ENCODE measurements around the gene CLINT1. TPM values are rescaled to one million over a fixed set of nuclear protein-coding genes. Genes with fewer than 3 reads are reported as not detected.

CLINT1 gene
- total and polyA plus RNA-seq, 3 experiments from 2014 or later: 72.3 to 91.1 (median 73.1) TPM

DNA sequence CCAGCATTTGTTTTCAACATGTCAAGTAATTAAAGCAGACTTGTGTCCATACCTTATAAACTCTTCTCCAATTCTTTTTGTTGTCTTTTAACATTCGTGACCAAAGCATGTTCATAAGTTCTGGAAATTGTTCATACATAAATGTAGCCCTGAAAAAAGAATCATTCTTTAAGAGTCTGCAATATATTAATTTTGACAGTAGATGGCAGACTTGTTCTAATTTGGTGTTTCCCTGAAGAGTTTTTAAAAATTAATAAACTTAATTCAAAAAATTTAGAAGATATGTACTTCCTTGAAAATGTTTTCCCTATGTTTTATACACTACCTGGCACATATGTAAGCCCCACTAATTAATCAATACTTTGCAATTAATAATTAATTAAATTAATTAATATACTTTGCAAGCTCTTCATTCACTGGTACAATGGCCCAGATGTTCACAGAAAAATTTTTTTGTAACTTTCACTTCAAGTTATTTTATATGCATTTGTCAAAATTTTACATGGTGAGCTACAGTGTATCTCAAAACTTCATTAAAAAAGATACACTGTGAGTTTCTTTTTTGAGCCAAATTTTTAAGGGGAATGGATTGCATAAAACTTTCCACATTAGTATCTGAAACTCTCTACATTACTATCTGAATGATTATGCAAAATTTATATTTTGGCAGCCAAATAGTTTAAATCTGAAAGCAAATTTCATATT is 42.1 kb downstream of the CLINT1 start:
- H3K27me3 Mint-ChIP-seq: no peaks in the 10 kb centered on the region
- POLR2A ChIA-PET: no interaction called here
- Histone ChIP-seq H3K9me3 (ENCODE audit: low read length) (no peaks in the 10 kb centered on the region), H3K36me3 (ENCODE audit: insufficient read depth, low read length) (peaks cover 14% of the 10 kb centered on the region), H3K4me1 (ENCODE audit: insufficient read depth, low read length) (no peaks in the 10 kb centered on the region), H3K27me3 (ENCODE audit: insufficient read depth, low read length, poor library complexity, severe bottlenecking) (no peaks in the 10 kb centered on the region), H3K27ac (ENCODE audit: low read depth, low read length) (no peak overlapping the region), H3K4me3 (ENCODE audit: low read length) (no peak overlapping the region)
- no peak overlapping the region for H3K4me3 Mint-ChIP-seq
- no peak overlapping the region for H3K27ac Mint-ChIP-seq
- CTCF ChIA-PET: interaction anchor here (0.7 to 2.3 kb wide), 6 partner anchors 38 to 178 kb away, joined by 3 to 19 read pairs (median 4); no protein-coding TSS in a partner anchor
- H3K4me1 Mint-ChIP-seq: peaks cover 22 to 32% (median 28%) of the 10 kb centered on the region in 3 donors
- H3K36me3 Mint-ChIP-seq: peaks cover 5 to 45% (median 16%) of the 10 kb centered on the region in 3 donors
- DNase-seq: peak in 1 of 5 donors; percentile 22
- H3K9me3 Mint-ChIP-seq: no peaks in the 10 kb centered on the region

DNA sequence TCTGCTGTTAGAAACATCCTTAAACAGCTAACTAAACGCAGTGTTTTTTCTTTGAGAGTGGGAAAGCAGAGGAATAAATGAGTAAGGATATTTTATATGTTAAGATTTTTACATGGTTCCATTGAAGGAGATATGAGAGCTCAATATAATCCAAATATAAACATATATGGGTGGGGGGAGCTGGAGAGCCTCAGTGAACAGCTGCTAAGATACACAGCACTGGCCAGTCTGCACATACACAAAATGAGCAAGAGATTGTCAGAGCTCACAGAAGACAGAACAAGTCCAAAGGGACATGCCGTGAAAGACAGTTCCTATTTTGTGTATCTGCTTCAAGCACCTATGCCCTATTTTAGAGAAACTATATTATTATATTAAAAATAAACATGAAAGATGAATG is 46.9 kb downstream of the CLINT1 start:
- H3K4me1 Mint-ChIP-seq: peaks cover 0 to 4% (median 4%) of the 10 kb centered on the region in 3 donors
- no peaks in the 10 kb centered on the region for H3K27me3 Mint-ChIP-seq
- no peaks in the 10 kb centered on the region for H3K4me1 ChIP-seq (ENCODE audit: insufficient read depth, low read length)
- DNase-seq: no peak
- peaks cover 23% of the 10 kb centered on the region for H3K36me3 ChIP-seq (ENCODE audit: insufficient read depth, low read length)
- no peaks in the 10 kb centered on the region for H3K27me3 ChIP-seq (ENCODE audit: insufficient read depth, low read length, poor library complexity, severe bottlenecking)
- no peak overlapping the region for H3K27ac ChIP-seq (ENCODE audit: low read depth, low read length)
- ChIA-PET POLR2A (no interaction called here), CTCF (interaction anchor here (1.0 to 2.9 kb wide), 3 partner anchors 17 to 138 kb away, joined by 3 to 13 read pairs (median 5); no protein-coding TSS in a partner anchor)
- H3K36me3 Mint-ChIP-seq: peaks cover 5 to 82% (median 26%) of the 10 kb centered on the region in 3 donors
- H3K9me3 ChIP-seq (ENCODE audit: low read length): no peaks in the 10 kb centered on the region
- no peak overlapping the region for H3K4me3 ChIP-seq (ENCODE audit: low read length)
- no peak overlapping the region for H3K4me3 Mint-ChIP-seq
- no peak overlapping the region for H3K27ac Mint-ChIP-seq
- no peaks in the 10 kb centered on the region for H3K9me3 Mint-ChIP-seq

DNA sequence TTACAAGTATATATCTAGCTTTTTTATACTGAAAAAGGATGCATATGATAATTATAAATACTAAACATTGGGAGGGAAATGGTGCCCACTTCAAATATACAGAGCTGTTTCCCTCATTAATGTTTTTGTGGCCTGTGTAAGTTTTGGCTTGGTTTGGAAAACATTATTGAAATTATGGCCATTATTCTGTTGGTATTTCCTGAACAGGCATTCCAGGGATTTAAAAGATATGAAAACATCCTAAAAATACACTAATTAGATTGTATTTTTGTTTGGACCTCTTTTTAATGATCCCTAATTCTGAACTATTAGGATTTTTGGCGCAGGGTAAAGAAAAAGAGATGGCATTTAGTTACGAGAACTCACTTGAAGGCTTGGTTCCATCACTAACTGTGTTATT is 50.9 kb downstream of the CLINT1 start:
- Mint-ChIP-seq H3K4me3 (no peak overlapping the region), H3K4me1 (peaks cover 0 to 3% (median 0%) of the 10 kb centered on the region in 3 donors), H3K27me3 (no peaks in the 10 kb centered on the region), H3K9me3 (no peaks in the 10 kb centered on the region), H3K27ac (no peak overlapping the region), H3K36me3 (peaks cover 12 to 87% (median 36%) of the 10 kb centered on the region in 3 donors)
- H3K36me3 ChIP-seq (ENCODE audit: insufficient read depth, low read length): peaks cover 19% of the 10 kb centered on the region
- no peaks in the 10 kb centered on the region for H3K4me1 ChIP-seq (ENCODE audit: insufficient read depth, low read length)
- ChIA-PET POLR2A (no interaction called here), CTCF (no interaction called here)
- DNase-seq: no peak
- no peak overlapping the region for H3K27ac ChIP-seq (ENCODE audit: low read depth, low read length)
- no peaks in the 10 kb centered on the region for H3K9me3 ChIP-seq (ENCODE audit: low read length)
- H3K4me3 ChIP-seq (ENCODE audit: low read length): no peak overlapping the region
- H3K27me3 ChIP-seq (ENCODE audit: insufficient read depth, low read length, poor library complexity, severe bottlenecking): no peaks in the 10 kb centered on the region

DNA sequence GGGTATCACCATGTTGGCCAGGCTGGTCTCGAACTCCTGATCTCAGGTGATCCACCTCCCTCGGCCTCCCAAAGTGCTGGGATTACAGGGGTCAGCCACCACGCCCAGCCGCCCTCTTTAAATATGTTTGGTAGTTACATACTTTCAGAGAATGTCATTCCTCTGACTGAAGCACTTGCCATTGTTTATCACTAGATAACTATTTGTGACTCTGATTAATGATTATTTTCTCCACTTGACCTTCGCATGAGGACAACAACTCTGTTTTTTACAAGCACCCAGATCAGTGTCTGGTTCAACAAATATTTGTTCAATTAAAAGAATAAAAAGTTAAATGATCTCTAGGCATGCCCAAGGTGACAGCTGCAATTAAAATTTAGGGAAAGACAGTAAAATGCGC is 56.2 kb downstream of the CLINT1 start:
- ChIA-PET CTCF (no interaction called here), POLR2A (no interaction called here)
- Mint-ChIP-seq H3K27me3 (no peaks in the 10 kb centered on the region), H3K4me3 (no peak overlapping the region), H3K9me3 (no peaks in the 10 kb centered on the region), H3K36me3 (peaks cover 7 to 62% (median 21%) of the 10 kb centered on the region in 3 donors), H3K4me1 (peaks cover 0 to 3% (median 1%) of the 10 kb centered on the region in 3 donors), H3K27ac (no peak overlapping the region)
- Histone ChIP-seq H3K4me3 (ENCODE audit: low read length) (no peak overlapping the region), H3K27ac (ENCODE audit: low read depth, low read length) (no peak overlapping the region), H3K9me3 (ENCODE audit: low read length) (no peaks in the 10 kb centered on the region), H3K27me3 (ENCODE audit: insufficient read depth, low read length, poor library complexity, severe bottlenecking) (no peaks in the 10 kb centered on the region), H3K4me1 (ENCODE audit: insufficient read depth, low read length) (no peaks in the 10 kb centered on the region), H3K36me3 (ENCODE audit: insufficient read depth, low read length) (peaks cover 10% of the 10 kb centered on the region)
- no peak for DNase-seq

DNA sequence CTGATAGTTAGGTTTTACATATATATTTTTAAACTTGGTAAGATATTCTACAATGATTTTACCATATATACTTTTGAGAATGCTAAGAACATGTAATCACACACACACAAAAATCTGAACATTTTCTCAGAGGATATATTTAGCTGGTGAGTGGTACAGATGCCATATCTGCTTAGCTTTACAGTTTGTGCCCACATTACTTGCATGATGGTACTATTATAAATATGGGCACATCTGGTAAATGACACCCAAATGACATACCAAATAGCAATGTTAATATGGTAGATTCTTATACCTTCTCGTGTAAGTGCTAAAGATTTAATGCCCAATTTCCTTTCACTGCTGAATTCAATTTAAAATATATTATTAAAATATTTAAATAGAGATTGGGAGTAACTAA is 58.8 kb downstream of the CLINT1 start:
- POLR2A ChIA-PET: no interaction called here
- CTCF ChIA-PET: no interaction called here
- no peak overlapping the region for H3K4me3 Mint-ChIP-seq

DNA sequence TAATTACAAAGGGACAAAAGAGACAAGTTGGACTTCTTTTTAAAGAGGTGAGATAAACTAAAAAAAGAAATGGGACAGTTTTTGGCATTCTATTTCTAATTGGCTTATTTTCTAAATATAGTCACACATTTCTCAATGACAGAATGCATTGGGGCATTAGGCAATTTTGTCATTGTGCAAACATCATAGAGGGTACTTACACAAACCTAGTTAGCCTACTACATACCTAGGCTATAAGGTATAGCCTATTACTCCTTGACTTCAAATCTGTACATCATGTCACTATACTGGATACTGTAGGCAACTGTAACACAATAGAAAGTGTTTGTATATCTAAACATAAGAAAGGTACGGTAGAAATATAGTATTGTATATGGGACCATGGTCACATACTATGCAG is 59.4 kb downstream of the CLINT1 start:
- POLR2A ChIA-PET: no interaction called here

More for the DNA sequence above, 58.8 kb downstream of the CLINT1 start:
- Mint-ChIP-seq H3K27ac (no peak overlapping the region), H3K36me3 (peaks cover 2 to 56% (median 12%) of the 10 kb centered on the region in 3 donors), H3K27me3 (no peaks in the 10 kb centered on the region), H3K9me3 (no peaks in the 10 kb centered on the region), H3K4me1 (peaks cover 0 to 3% (median 1%) of the 10 kb centered on the region in 3 donors)
- Histone ChIP-seq H3K4me3 (ENCODE audit: low read length) (no peak overlapping the region), H3K27me3 (ENCODE audit: insufficient read depth, low read length, poor library complexity, severe bottlenecking) (no peaks in the 10 kb centered on the region), H3K9me3 (ENCODE audit: low read length) (no peaks in the 10 kb centered on the region), H3K27ac (ENCODE audit: low read depth, low read length) (no peak overlapping the region), H3K4me1 (ENCODE audit: insufficient read depth, low read length) (no peaks in the 10 kb centered on the region), H3K36me3 (ENCODE audit: insufficient read depth, low read length) (peaks cover 2% of the 10 kb centered on the region)
- no peak for DNase-seq

DNA sequence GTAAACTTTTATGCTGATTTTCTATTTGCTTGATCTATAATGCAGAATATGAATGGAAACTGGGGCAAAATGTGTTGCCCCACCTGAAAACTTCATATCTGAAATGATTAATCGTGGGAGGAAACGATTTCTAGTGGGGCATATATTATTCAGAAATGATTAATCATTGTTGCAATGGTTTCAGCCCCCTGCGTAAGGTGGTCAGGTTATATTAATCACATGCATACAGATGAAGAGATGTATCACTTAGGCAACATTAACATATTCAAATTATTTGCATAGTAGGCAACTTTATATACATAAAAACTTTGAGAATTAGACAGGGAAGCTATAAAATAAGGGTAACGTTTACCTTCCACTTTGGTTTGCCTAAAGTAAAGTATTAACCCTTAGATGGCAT is 65.6 kb downstream of the CLINT1 start:
- Histone ChIP-seq H3K9me3 (ENCODE audit: low read length) (no peaks in the 10 kb centered on the region), H3K27me3 (ENCODE audit: insufficient read depth, low read length, poor library complexity, severe bottlenecking) (no peaks in the 10 kb centered on the region), H3K27ac (ENCODE audit: low read depth, low read length) (no peak overlapping the region), H3K4me1 (ENCODE audit: insufficient read depth, low read length) (no peaks in the 10 kb centered on the region), H3K36me3 (ENCODE audit: insufficient read depth, low read length) (peaks cover 3% of the 10 kb centered on the region), H3K4me3 (ENCODE audit: low read length) (no peak overlapping the region)
- no peak for DNase-seq
- Mint-ChIP-seq H3K27ac (peak overlapping the region in 3 of 8 donors; percentile 13 to 41 (median 21)), H3K4me1 (peaks cover 0 to 13% (median 0%) of the 10 kb centered on the region in 3 donors), H3K9me3 (no peaks in the 10 kb centered on the region), H3K27me3 (no peaks in the 10 kb centered on the region), H3K36me3 (peaks cover 0 to 75% (median 13%) of the 10 kb centered on the region in 3 donors), H3K4me3 (no peak overlapping the region)
- ChIA-PET CTCF (interaction anchor here (1.1 kb wide), 1 partner anchor 50 kb away, joined by 3 read pairs; the partner anchor contains the start of gene LSM11), POLR2A (no interaction called here)

More for the DNA sequence above, 59.4 kb downstream of the CLINT1 start:
- Histone ChIP-seq H3K4me3 (ENCODE audit: low read length) (no peak overlapping the region), H3K9me3 (ENCODE audit: low read length) (no peaks in the 10 kb centered on the region), H3K27ac (ENCODE audit: low read depth, low read length) (no peak overlapping the region), H3K27me3 (ENCODE audit: insufficient read depth, low read length, poor library complexity, severe bottlenecking) (no peaks in the 10 kb centered on the region), H3K36me3 (ENCODE audit: insufficient read depth, low read length) (no peaks in the 10 kb centered on the region), H3K4me1 (ENCODE audit: insufficient read depth, low read length) (no peaks in the 10 kb centered on the region)
- CTCF ChIA-PET: no interaction called here
- Mint-ChIP-seq H3K9me3 (no peaks in the 10 kb centered on the region), H3K27me3 (no peaks in the 10 kb centered on the region), H3K27ac (no peak overlapping the region), H3K4me3 (no peak overlapping the region), H3K4me1 (peaks cover 0 to 3% (median 1%) of the 10 kb centered on the region in 3 donors), H3K36me3 (peaks cover 0 to 58% (median 12%) of the 10 kb centered on the region in 3 donors)
- no peak for DNase-seq

DNA sequence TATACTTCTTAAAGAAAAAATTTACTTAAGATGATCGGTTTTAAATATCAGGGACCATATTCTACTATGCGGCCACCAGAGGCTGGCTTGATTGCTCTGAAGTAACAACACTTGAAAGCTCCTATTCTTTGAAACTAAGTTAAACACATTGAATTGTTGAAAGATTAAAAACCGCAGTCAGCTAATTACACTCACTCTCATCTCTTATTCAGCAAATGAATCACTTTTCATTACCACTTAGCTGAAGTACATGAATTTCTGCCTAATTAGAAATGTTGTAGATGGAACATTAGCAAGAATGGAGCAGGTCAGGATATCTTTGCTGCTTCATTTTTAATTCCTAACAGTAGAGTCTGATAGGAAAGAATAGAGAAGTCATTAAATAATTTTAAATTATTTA is 73.1 kb downstream of the CLINT1 start:
- Mint-ChIP-seq H3K4me1 (peaks cover 0 to 5% (median 0%) of the 10 kb centered on the region in 3 donors), H3K4me3 (no peak overlapping the region), H3K27ac (peak overlapping the region in 1 of 8 donors; percentile 46), H3K36me3 (peaks cover 3 to 57% (median 14%) of the 10 kb centered on the region in 3 donors), H3K9me3 (no peaks in the 10 kb centered on the region), H3K27me3 (no peaks in the 10 kb centered on the region)
- Histone ChIP-seq H3K36me3 (ENCODE audit: insufficient read depth, low read length) (peaks cover 9% of the 10 kb centered on the region), H3K27me3 (ENCODE audit: insufficient read depth, low read length, poor library complexity, severe bottlenecking) (no peaks in the 10 kb centered on the region), H3K4me1 (ENCODE audit: insufficient read depth, low read length) (no peaks in the 10 kb centered on the region), H3K4me3 (ENCODE audit: low read length) (no peak overlapping the region), H3K27ac (ENCODE audit: low read depth, low read length) (no peak overlapping the region), H3K9me3 (ENCODE audit: low read length) (no peaks in the 10 kb centered on the region)
- ChIA-PET CTCF (interaction anchor here (0.6 kb wide), 1 partner anchor 258 kb away, joined by 3 read pairs; no protein-coding TSS in a partner anchor), POLR2A (no interaction called here)
- DNase-seq: no peak

Data from CD8-positive, alpha-beta memory T cell (primary cell).